ENCODE results near the gene RAB33A. TPM values are rescaled to one million over a fixed set of nuclear protein-coding genes. Genes with fewer than 3 reads are reported as not detected.

Gene RAB33A
- 2.8 and 8.9 TPM in 2 replicates for total RNA-seq
- 1.9 and 7.2 TPM in 2 replicates for polyA plus RNA-seq

GRCh38 chrX:130171446-130172126, at the start of gene RAB33A:
RAB33A (plus strand) TSS chrX:130171962; CDS start chrX:130172063, 101 bp downstream.
- Histone ChIP-seq H3K36me3 (no peaks in the 10 kb centered on the region), H3K4me3 (peak within 1 kb of the TSS; percentile 35), H3K27ac (no peak within 1 kb of the TSS), H3K9me3 (ENCODE audit: low read depth) (no peaks in the 10 kb centered on the region), H3K27me3 (no peaks in the 10 kb centered on the region), H3K4me1 (ENCODE audit: low read depth) (peaks cover 8% of the 10 kb centered on the region)
- no peak for TF ChIP-seq CTCF (IDR thresholded peaks at IDR 0.05; ENCODE audit: low read depth, low read length)
- DNase-seq (ENCODE audit: low read depth in 1 of 2, low spot score in 1 of 2): peak; percentile 29

GRCh38 chrX:130124577-130124976, 47.2 kb upstream of the RAB33A start:
- Histone ChIP-seq H3K4me1 (ENCODE audit: low read depth) (no peaks in the 10 kb centered on the region), H3K4me3 (no peak overlapping the region), H3K36me3 (peaks cover 3% of the 10 kb centered on the region), H3K27ac (no peak overlapping the region), H3K9me3 (ENCODE audit: low read depth) (no peaks in the 10 kb centered on the region), H3K27me3 (no peaks in the 10 kb centered on the region)
- no peak for TF ChIP-seq CTCF (IDR thresholded peaks at IDR 0.05; ENCODE audit: low read depth, low read length)
- DNase-seq (ENCODE audit: low read depth in 1 of 2, low spot score in 1 of 2): no peak

- no peak overlapping the region for H3K27ac ChIP-seq
- TF ChIP-seq CTCF (IDR thresholded peaks at IDR 0.05; ENCODE audit: low read depth, low read length): no peak
Observed at GRCh38 chrX:130125091-130125874, 46.5 kb upstream of the RAB33A start.

GRCh38 chrX:130130990-130131389, 40.8 kb upstream of the RAB33A start:
- peaks cover 2% of the 10 kb centered on the region for H3K9me3 ChIP-seq (ENCODE audit: low read depth)
- H3K4me3 ChIP-seq: no peak overlapping the region
- no peak for TF ChIP-seq CTCF (IDR thresholded peaks at IDR 0.05; ENCODE audit: low read depth, low read length)
- H3K4me1 ChIP-seq (ENCODE audit: low read depth): no peaks in the 10 kb centered on the region
- H3K27me3 ChIP-seq: no peaks in the 10 kb centered on the region
- no peak overlapping the region for H3K27ac ChIP-seq
- DNase-seq (ENCODE audit: low read depth in 1 of 2, low spot score in 1 of 2): no peak
- peaks cover 9% of the 10 kb centered on the region for H3K36me3 ChIP-seq

More at GRCh38 chrX:130125091-130125874, 46.5 kb upstream of the RAB33A start:
- Histone ChIP-seq H3K36me3 (peaks cover 3% of the 10 kb centered on the region), H3K9me3 (ENCODE audit: low read depth) (no peaks in the 10 kb centered on the region), H3K4me1 (ENCODE audit: low read depth) (no peaks in the 10 kb centered on the region), H3K27me3 (no peaks in the 10 kb centered on the region), H3K4me3 (no peak overlapping the region)
- DNase-seq (ENCODE audit: low read depth in 1 of 2, low spot score in 1 of 2): peak in 1 of 2 donors; percentile 94

- Histone ChIP-seq H3K36me3 (peaks cover 4% of the 10 kb centered on the region), H3K4me1 (ENCODE audit: low read depth) (peaks cover 10% of the 10 kb centered on the region), H3K4me3 (no peak overlapping the region), H3K27ac (no peak overlapping the region), H3K9me3 (ENCODE audit: low read depth) (no peaks in the 10 kb centered on the region), H3K27me3 (no peaks in the 10 kb centered on the region)
- TF ChIP-seq CTCF (IDR thresholded peaks at IDR 0.05; ENCODE audit: low read depth, low read length): no peak
- DNase-seq (ENCODE audit: low read depth in 1 of 2, low spot score in 1 of 2): no peak
Observed at GRCh38 chrX:130136496-130136895, 35.3 kb upstream of the RAB33A start.

Measured in cardiac muscle cell (in vitro differentiated cells and primary cell).